Measurements from ENCODE around the gene NUDCD3. TPM values are rescaled to one million over a fixed set of nuclear protein-coding genes. Genes with fewer than 3 reads are reported as not detected.

NUDCD3 gene
- total RNA-seq, 4 donors from 2014 or later: 53.3 to 87.9 (median 73.2) TPM

DNA sequence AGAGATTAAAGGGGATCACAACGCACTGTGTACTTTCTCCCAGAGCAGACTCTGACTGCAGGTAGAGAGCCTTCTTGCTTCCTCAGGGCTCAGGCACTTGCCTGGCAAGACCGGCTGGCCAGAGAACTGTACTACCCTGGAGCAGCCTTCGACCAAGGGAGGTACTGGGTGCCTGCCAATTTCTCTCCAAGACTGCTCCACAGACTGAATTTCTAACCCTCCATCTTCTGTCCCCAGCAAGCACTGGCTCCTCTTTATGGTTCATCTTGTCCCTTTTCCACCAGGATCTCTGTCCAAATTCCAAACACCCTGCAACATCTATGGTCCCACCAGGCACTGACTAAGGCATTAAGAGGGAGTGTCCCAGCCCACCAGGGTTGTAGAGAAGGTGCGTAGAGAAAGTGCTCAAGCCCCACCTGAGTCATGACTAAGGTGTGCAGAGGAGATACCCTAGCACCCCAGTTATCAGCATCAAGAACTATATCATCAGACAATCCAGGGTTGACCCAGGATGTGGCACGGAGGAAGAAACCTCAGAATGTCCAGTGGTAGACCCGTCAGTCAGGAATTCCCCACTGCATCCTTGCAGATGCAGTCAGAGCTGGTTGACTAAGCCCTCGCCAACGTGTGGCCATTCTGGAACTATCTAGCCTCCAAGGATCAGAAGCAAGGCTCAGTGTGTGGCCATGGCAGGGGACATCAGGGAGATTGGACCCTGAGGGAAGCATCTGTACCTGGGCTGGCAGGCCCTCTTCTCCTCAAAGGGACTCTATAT, 104.1 kb downstream of the NUDCD3 start:
- TF ChIP-seq POLR2A (IDR thresholded peaks at IDR 0.05): no peak
- TF ChIP-seq, protein P1, sequence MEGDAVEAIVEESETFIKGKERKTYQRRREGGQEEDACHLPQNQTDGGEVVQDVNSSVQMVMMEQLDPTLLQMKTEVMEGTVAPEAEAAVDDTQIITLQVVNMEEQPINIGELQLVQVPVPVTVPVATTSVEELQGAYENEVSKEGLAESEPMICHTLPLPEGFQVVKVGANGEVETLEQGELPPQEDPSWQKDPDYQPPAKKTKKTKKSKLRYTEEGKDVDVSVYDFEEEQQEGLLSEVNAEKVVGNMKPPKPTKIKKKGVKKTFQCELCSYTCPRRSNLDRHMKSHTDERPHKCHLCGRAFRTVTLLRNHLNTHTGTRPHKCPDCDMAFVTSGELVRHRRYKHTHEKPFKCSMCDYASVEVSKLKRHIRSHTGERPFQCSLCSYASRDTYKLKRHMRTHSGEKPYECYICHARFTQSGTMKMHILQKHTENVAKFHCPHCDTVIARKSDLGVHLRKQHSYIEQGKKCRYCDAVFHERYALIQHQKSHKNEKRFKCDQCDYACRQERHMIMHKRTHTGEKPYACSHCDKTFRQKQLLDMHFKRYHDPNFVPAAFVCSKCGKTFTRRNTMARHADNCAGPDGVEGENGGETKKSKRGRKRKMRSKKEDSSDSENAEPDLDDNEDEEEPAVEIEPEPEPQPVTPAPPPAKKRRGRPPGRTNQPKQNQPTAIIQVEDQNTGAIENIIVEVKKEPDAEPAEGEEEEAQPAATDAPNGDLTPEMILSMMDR (IDR thresholded peaks at IDR 0.05): no peak
- no peak overlapping the region for H3K4me3 ChIP-seq (ENCODE audit: low read depth, poor library complexity, severe bottlenecking)
- peak; percentile 12 to 66 for DNase-seq (ENCODE audit: low spot score in 2 of 2)
- 81 to 83% methylated on average over 8 of the region's 8 CpGs for WGBS, 2 donors
- intact Hi-C loops (cut with DNase I; ENCODE audit: low total_unique reads): no loop called here

DNA sequence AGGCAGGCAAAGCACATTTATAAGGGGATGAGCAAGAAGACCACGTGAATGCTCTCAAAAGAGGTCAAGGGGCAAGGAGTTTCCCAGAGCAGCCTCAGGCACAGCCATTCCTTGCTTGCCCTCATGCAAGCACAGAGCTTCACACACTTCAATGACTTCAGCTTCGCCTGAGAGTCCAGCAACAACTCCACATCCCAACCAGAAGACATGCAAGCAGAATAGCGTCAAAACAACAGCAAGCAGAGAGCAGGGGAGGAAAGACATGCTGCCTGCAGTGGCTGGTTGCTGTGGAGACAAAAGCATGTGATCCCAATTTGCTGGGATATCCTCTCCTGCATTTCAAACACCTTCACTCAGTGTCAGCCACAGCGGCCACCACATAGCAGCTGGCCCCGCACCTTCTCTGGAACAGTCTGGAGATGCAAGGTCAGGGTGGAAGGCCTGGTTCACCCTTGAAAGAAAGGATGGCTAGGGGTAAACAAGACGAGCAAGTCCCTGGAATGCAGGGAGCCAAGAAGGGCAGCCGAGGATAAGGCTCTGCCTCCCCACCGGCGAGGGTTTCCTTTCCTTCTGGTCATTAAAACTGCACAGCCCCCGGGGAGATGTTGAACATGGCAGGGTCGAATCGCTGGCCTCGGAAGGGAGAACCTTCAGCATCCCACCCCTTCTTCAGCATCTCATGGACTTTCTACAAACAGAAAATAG, 104.9 kb downstream of the NUDCD3 start:
- DNase-seq (ENCODE audit: low spot score in 2 of 2): peak; percentile 9 to 43
- H3K4me3 ChIP-seq (ENCODE audit: low read depth, poor library complexity, severe bottlenecking): no peak overlapping the region
- 80 to 84% methylated on average over 13 of the region's 13 CpGs for WGBS, 2 donors
- TF ChIP-seq, protein P1 (IDR thresholded peaks at IDR 0.05): no peak
- TF ChIP-seq POLR2A (IDR thresholded peaks at IDR 0.05): no peak
- intact Hi-C loops (cut with DNase I; ENCODE audit: low total_unique reads): no loop called here

GRCh38 chr7:44384586-44385433, 105.6 kb downstream of the NUDCD3 start:
- peak; percentile 11 to 83 for DNase-seq (ENCODE audit: low spot score in 2 of 2)
- no peak overlapping the region for H3K4me3 ChIP-seq (ENCODE audit: low read depth, poor library complexity, severe bottlenecking)
- TF ChIP-seq POLR2A (IDR thresholded peaks at IDR 0.05): no peak
- whole genome bisulfite sequencing, 2 donors: 94 to 97% methylated on average over 17 of the region's 17 CpGs
- intact Hi-C loops (cut with DNase I; ENCODE audit: low total_unique reads): no loop called here

DNA sequence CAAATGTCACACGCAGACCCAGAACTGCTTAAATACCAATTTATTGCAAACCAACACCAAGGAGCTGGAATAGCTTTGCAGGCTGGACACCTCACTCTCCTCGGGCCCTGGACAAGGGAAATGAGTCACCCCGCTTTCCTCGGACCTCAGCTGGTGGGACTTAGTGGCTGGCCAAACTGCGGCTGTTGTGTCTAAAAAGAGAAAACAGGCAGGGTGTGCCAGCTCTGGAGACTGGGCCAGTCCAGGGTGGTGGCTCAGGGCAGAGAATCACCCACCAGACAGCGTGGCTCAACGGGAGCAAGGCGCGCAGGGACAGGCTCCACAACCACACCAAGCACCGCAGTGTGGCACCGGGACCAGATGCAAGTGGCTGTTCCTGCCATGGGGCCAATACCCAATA, 106.9 kb downstream of the NUDCD3 start:
- intact Hi-C loops (cut with DNase I; ENCODE audit: low total_unique reads): no loop called here
- WGBS, 2 donors: 72 to 85% methylated on average over 11 of the region's 11 CpGs
- peak; percentile 12 to 60 for DNase-seq (ENCODE audit: low spot score in 2 of 2)
- TF ChIP-seq POLR2A (IDR thresholded peaks at IDR 0.05): no peak
- TF ChIP-seq, protein P1 (IDR thresholded peaks at IDR 0.05): no peak
- no peak overlapping the region for H3K4me3 ChIP-seq (ENCODE audit: low read depth, poor library complexity, severe bottlenecking)

DNA sequence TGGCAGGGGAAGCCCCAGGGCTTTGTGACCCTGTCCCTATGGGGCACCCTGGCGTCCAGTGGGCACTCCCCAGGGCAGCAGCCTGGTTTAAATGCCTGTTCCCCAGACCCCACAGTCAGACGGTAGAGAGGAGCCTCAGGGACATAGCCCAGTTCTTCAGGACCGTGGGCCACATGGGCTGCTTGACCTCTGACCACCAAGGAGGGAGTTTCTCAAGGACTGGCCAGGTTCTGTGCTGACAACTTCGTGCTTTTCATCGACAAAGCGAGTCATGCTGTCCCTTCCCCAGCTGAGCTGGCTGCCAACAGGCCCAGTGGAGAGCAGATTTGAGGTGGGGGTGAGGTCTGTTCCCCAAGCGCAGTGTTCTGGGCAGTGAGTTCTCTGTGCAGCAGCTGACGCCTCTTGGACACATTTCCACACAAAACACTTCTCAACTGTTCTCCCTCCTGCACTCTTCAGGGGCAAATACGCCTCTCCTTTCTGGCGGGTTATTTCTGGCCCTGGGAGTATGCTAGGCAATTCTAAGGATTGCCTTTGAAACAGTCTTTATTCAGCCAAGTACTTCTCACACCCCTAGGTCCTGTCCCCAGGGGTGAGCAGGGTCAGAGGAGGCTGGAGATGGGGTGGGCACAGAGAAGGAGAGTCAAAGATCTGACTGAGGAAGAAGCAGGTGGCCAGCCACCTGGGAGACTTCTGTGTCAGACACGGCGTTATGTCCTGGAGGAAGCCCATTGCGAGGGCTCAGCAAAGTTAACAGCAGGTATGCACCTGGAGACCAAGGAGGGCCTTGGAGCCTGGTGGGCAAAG, 107.8 kb downstream of the NUDCD3 start:
- peak; percentile 11 to 70 for DNase-seq (ENCODE audit: low spot score in 2 of 2)
- no peak overlapping the region for H3K4me3 ChIP-seq (ENCODE audit: low read depth, poor library complexity, severe bottlenecking)
- WGBS, 2 donors: 81 to 83% methylated on average over 13 of the region's 13 CpGs
- no peak for TF ChIP-seq POLR2A (IDR thresholded peaks at IDR 0.05)
- TF ChIP-seq, protein P1 (IDR thresholded peaks at IDR 0.05): no peak
- intact Hi-C loops (cut with DNase I; ENCODE audit: low total_unique reads): no loop called here
